M059J (cell line): ENCODE measurements around the gene TEC. TPM values are rescaled to one million over a fixed set of nuclear protein-coding genes. Genes with fewer than 3 reads are reported as not detected.

Experiments
- total RNA-seq: library from RNA; depleted of rRNA; stranded (reverse); fragments of >200 nt; shearing (Covaris generic); gene quantifications from 2 replicates; pipeline ENCODE4 v1.2.3, GENCODE V29; 2014; rRNA removed

Gene TEC
- total RNA-seq, 1 experiment from 2014 or later: 0.12 TPM

Other genes with a start within 250 kb of the TEC start
- gene TXK, start 135.6 kb downstream of the TEC start, total RNA-seq: 0.15 and 0.69 TPM in 2 replicates
- gene SLAIN2, start 71.7 kb upstream of the TEC start, total RNA-seq: 82.8 and 109 TPM in 2 replicates
- 1.2 and 2.1 TPM in 2 replicates for gene SLC10A4, start 213.5 kb upstream of the TEC start, total RNA-seq
- not detected in 2 replicates for gene ZAR1, start 220.4 kb upstream of the TEC start, total RNA-seq